T-helper 1 cell treated with Interleukin-12 subunit alpha and Interleukin-12 subunit beta and Interleukin-4 antibody, amounts not matched to agents 30 ng/mL and 1 ng/mL, for 36 hours (primary cell): ENCODE data around the gene CLDN9. TPM values are rescaled to one million over a fixed set of nuclear protein-coding genes. Genes with fewer than 3 reads are reported as not detected.

Experiments
- intact Hi-C: fragments of 100-400 bp; cut with micrococcal nuclease; formaldehyde crosslinking; loops from one replicate; pipeline ENCODE4 v1.15.1; 2024
- total RNA-seq: library from RNA; stranded (reverse); gene quantifications from 2 replicates; pipeline ENCODE4 v1.2.3, GENCODE V29; 2022

The CLDN9 gene
- total RNA-seq, 1 donor from 2014 or later = 0.10 TPM

DNA sequence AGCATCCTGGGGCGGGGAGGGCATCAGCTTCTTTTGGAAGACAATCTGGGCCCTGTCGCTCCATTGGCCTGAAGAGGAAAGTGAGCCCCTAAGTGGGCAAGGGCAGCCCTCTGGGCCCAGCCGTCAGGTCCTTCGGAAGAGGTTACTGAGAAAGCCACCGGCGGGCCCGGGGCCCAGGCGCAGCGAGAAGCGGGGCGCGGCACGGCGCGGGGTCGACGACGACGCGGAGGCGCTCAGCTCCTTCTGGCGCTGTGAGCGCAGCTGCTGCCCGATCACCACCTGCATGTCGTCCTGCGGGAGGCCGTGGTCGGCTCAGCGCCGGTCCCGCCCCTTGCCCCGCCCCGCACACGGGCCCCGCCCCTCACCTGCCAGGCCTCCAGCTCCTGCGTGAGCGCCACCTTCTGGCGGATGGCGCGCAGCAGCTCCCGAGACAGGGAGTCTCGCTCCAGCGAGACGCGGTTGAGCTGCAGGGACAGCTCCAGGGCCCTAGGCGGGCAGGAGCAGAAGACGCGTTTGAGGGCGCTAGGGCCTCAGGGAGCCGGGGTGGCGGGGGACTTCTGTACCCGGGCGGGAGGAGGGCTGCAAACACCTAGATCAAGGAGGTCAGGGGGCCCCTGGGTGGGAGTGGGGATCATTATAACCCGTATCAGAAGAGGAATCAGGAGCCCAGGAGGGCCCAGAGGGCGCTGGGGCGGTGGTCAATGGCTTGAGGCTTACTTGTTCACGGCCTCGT, 15.4 kb downstream of the CLDN9 start:
- intact Hi-C loops = loop anchor here (1.0 kb wide), 2 partner anchors 8 to 25 kb away; partner anchors contain the start of gene TNFRSF12A

GRCh38 chr16:3028716-3029319, 16.1 kb downstream of the CLDN9 start:
- intact Hi-C loops = loop anchor here (1.0 kb wide), 3 partner anchors 9 to 105 kb away; partner anchors contain the start of gene TNFRSF12A

DNA sequence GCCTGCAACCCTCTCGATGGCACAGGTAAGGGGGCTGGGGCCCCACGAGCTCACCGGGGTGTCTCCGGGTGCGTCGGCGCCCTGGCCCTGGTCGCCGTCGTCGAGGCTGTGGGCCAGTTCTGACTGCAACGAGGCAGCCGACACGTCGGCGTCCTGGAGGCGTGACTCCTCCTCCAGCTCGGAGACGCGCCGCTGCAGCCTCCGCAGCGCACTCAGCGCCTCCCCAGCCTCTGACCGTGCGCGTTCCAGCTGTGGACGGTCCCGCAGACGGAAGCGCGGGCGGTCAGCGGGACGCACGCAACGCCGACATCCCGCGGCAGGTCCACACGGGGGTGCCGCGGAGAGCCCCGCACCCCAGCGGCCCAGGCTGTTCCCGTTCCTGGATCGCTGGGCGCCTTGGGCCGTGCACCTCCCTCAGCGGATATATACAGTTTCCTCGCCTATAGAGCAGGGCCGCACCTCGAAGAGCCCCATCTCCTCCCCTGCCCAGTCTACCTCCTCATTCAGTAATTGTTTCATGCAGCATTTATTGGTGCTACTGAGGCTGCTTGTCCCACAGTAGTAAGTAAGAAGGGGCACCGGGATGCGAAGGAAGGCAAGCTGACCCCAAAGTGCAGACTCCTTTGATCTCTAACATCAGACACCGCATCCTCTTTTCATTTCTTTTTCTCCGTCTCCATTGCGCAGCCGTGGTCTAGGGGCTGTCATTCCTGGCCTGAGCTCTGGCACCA, 16.9 kb downstream of the CLDN9 start:
- intact Hi-C loops = loop anchor here (1.0 to 2.0 kb wide), 2 partner anchors 15 to 105 kb away; no protein-coding TSS in a partner anchor

GRCh38 chr16:3030222-3031212, 17.8 kb downstream of the CLDN9 start:
- intact Hi-C loops = loop anchor here (1.0 to 2.0 kb wide), 3 partner anchors 14 to 136 kb away; no protein-coding TSS in a partner anchor

DNA sequence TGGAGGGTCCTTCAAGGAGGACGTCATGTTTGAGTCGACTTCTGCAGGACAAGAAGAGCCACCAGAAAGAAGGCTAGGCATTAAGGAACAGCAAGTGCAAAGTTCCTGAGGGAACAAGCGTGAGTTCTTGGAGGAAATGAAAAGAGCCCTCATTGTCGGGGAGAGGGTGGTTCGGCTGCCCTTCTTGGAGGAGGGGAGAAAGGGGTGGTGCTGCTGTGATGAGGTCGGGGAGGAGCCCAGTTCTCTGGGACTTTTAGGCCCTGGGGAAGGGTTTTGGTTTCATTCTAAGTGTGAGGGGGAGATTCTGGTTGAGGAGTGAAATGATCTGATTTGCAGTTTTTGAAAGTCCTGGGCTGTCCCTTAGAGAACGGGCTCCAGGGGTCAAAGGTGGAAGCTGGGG, 19.9 kb downstream of the CLDN9 start:
- intact Hi-C loops = no loop called here

DNA sequence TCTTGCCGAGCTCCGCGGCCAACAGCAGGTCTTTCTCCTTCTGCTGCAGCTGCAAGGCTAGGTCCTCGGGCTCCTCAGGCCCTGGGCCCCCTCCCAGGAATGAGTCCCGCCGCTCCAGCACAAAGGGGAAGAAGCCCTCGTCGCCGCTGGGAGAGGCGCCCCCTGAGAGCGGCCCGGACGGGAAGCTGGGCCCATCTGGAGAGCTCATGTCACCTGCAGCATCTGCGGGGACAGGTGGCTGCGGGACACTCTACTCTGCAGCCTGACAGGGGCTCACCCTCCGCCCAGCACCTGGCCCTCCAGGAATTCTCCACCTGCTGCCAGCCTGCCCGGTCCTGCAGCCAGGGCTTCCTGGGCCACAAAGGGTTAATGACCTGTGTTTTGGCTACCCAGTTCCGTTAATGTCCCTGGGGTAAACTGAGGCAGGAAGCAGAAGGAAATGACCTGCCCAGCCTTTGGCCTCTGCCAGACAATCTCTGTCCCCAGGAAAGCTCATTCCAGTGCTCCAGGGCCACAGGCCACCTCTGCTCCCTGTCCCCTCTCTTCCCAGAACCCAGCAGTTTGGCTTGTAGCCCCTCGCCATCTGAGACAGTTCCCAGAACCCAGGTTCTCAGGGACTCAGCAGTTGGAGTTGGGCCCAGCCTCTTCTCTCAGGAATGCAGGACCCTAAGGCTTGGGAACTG, 22.7 kb downstream of the CLDN9 start:
- intact Hi-C loops = no loop called here

DNA sequence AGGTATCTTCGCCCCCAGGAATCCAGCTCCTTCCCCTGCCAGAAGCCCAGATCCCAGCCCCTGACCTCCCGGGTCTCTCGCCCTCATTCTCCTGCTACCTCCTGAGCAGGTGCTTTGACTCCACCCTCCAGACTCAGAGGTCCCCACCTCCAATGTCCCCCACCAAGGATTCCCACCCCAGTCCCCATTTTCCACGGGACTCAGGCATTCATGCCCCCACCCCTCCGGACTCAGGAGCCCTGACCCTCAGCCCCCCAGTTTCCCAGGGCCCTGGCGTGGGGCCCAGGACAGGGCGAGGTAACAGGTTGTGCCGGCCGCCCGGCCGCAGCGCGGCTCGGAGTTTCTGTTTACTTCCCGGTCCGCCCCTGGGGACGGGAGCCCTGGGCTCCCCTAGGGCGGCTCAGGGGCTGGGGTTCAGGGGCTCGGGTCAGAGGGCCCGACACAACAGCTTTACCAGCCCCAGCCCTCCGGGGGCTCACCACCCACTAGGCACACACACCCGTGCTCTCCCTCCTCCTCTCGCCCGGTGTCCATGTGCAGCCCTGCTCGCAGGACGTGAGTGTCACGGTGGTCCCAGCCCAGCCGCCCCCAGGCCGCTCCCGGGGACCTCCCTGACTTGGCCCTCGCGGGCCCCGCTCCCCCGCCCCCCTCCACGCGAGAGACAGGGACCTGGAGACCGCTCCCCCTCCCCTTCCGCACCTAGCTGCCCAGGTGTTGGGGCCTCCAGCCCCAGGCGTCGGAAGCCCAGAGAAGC, 23.4 kb downstream of the CLDN9 start:
- intact Hi-C loops = no loop called here

DNA sequence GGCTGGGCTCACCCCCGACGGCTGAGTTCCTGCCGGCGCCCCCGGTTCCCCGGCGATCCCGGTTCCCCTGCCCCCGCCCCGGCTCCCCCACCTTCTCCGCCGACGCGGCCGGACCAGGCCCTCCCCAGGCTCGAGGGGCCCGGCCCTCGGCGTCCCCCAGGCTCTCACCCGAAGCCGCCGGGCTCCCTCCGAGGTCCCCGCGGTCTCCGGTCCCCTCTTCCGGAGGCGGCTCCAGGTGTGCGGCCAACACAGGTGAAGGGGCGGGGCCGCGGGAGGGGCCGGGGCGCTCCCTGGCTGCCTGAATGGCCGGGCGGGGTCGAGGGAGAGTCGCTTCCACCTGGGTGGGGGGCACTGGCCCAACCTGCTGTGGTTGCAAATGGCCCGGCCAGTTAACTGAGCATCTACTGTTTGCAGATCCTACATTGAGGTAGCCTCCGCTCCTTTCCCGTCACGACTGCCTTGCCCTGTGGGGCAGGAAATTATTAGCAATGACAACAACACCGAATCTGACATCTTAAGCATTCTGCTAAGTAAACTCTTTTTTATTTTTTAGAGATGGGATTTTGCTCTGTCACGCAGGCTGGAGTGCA, 24.1 kb downstream of the CLDN9 start, which contains the start of gene BICDL2:
Gene BICDL2, minus strand, starts transcription at position 219 of the 590 bp plus-strand sequence. CDS start 1,448 bp downstream, outside the sequence.
- intact Hi-C loops = no loop called here

DNA sequence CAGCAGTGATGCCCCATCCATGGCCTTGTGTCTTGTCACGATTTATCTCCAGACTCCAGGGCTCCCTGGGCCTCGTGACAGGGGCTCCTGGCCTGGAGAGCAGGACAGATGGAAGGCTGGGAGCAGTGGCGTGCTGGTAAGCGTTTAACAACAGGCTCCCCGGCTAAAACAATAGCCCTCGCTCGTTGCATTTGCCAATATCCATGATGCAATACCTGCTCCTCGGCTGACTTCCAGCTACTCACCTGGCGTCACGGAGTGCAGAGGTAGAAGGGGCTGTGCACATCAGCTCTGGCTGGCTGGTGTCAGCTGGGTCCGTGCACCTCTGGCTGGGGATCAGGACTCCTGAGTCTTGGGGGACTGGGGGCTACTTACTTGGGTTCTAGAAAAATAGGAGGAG, 25.5 kb downstream of the CLDN9 start:
- intact Hi-C loops = no loop called here

DNA sequence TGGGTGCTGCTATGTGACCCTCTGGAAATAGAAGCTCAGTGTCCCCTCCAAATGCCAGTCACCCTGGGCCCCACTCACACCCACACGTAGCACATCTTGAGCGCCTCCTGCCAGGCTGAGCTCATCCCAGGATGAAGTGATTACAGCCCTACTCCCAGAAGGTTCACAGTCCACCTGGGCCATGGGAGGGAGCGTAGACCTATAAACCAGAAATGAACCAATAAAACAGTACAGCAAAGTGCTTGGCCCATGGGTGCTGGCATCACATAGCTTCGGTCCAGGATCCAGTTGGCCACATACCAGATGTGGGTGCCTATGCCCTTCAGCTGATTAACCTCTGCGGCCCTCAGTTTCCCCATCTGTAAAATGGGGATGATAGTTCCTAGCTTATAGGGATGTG, 26.2 kb downstream of the CLDN9 start:
- intact Hi-C loops = no loop called here

- intact Hi-C loops = no loop called here
Measured at GRCh38 chr16:3042376-3042775, 29.7 kb downstream of the CLDN9 start.

GRCh38 chr16:3044708-3045107, 32.0 kb downstream of the CLDN9 start:
- intact Hi-C loops = loop anchor here (2.0 kb wide), 1 partner anchor 14 kb away; no protein-coding TSS in a partner anchor

- intact Hi-C loops = loop anchor here (1.0 to 2.0 kb wide), 2 partner anchors 9 to 15 kb away; no protein-coding TSS in a partner anchor
Measured at GRCh38 chr16:3045758-3046640, 33.3 kb downstream of the CLDN9 start, which contains the start of gene MMP25. Gene MMP25, plus strand, starts transcription at chr16:3046561. Its CDS starts 357 bp downstream, at chr16:3046918.

DNA sequence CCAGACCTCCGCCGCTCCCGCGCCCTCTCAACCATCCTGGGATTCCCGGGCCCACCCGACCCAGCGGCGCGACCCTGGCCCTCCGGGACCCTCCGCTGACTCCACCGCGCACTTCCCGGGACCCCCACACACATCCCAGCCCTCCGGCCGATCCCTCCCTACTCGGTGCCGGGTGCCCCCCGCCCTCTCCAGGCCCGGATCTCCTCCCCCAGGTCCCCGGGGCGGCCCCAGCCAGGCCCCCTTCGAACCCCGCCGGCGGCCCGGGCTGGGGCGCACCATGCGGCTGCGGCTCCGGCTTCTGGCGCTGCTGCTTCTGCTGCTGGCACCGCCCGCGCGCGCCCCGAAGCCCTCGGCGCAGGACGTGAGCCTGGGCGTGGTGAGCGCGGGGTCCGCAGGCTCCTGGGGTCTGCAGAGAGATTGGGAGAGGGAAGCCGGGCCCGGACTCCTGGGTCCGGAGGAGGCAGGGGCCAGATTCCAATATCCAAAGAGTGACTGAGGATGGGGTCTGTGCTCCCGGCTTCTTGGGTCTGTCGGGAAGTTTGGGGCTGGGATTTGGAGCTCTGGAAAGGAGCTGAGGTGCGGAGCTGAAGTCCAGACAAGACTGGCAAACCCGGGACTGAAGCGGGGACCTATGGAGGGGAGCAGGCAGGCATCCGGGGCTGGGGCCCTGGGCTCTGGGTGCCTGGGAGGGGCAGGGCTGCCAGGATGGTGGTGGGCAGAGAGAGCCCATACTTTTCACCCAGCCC, 34.1 kb downstream of the CLDN9 start:
- intact Hi-C loops = loop anchor here (1.0 kb wide), 1 partner anchor 8 kb away; no protein-coding TSS in a partner anchor

DNA sequence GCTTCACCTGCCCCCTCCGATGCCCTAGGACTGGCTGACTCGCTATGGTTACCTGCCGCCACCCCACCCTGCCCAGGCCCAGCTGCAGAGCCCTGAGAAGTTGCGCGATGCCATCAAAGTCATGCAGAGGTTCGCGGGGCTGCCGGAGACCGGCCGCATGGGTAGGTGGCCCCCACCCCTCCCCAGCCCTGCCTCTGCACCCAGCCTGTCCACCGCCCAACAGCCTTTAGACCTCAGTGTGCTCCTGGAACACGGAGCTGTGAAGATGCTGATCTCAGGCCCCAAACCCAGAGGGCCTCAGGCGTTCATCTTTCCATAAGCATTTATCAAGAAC, 34.6 kb downstream of the CLDN9 start:
- intact Hi-C loops = no loop called here

DNA sequence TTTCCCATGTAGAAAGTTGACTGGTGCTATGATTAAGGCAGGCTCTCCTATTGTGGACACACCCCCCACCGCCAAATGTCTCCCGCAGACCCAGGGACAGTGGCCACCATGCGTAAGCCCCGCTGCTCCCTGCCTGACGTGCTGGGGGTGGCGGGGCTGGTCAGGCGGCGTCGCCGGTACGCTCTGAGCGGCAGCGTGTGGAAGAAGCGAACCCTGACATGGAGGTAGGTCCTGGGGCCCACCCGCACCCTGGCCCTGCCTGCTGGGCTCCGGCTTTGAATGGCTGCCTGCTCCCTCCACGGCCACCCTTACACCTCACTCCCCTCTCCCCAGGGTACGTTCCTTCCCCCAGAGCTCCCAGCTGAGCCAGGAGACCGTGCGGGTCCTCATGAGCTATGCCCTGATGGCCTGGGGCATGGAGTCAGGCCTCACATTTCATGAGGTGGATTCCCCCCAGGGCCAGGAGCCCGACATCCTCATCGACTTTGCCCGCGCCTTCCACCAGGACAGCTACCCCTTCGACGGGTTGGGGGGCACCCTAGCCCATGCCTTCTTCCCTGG, 37.3 kb downstream of the CLDN9 start:
- intact Hi-C loops = loop anchor here (10.0 kb wide), 1 partner anchor 405 kb away; no protein-coding TSS in a partner anchor

DNA sequence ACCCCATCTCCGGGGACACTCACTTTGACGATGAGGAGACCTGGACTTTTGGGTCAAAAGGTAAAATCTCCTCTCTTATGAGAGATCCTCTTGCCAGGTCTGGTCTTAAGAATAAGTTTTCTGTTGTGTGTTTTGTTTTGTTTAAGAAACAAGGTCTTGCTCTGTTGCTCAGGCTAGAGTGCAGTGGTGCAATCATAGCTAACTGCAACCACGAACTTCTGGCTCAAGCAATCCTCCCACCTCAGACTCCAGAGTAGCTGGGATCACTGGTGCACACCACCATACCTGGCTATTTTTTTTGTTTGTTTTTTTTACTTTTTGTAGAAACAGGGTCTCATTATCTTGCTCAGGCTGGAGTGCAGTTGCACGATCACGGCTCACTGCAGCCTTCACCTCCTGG, 37.8 kb downstream of the CLDN9 start:
- intact Hi-C loops = loop anchor here (10.0 kb wide), 1 partner anchor 404 kb away; no protein-coding TSS in a partner anchor
